HCT116 (cell line): ENCODE data around the gene SMIM20.

ENCODE experiments used
- EZH2 ChIP-seq: fragments of 200-600 bp; sonication (generic); IDR thresholded peaks from 2 replicates; pipeline ENCODE4 v1.6.1; 2017; ENCODE audit warnings: antibody characterized with exemption, mixed run types
- FOSL1 ChIP-seq: IDR thresholded peaks from 2 replicates; pipeline ENCODE4 v1.6.1; 2012; ENCODE audit warnings: low read depth
- POLR2A ChIP-seq: IDR thresholded peaks from 2 replicates; pipeline ENCODE4 v1.7.0; 2011; ENCODE audit warnings: borderline replicate concordance; ENCODE audit not compliant: insufficient read depth, insufficient read length; ENCODE audit errors: extremely low read depth
- SRF ChIP-seq: IDR thresholded peaks from 2 replicates; pipeline ENCODE4 v1.6.1; 2012; ENCODE audit warnings: low read depth
- YY1 ChIP-seq: IDR thresholded peaks from 2 replicates; pipeline ENCODE4 v1.6.1; 2011; ENCODE audit warnings: low read length, low read depth, moderate library complexity, mild to moderate bottlenecking; ENCODE audit not compliant: insufficient replicate concordance; ENCODE audit errors: extremely low read depth
- TF ChIP-seq, protein P1 (sequence below), 3 experiments: fragments of 200-600 bp in 1 of 3; sonication (generic) in 1 of 3; IDR thresholded peaks in 2 of 3; conservative IDR thresholded peaks in 1 of 3; 2 replicates each; pipeline ENCODE4 v1.5.1; 2012 to 2017; ENCODE audit warnings: low read depth in 2 of 3, low read length in 2 of 3, antibody characterized with exemption in 1 of 3, borderline replicate concordance in 1 of 3, control low read depth in 1 of 3, mild to moderate bottlenecking in 1 of 3, mixed read lengths in 1 of 3, mixed run types in 1 of 3, moderate library complexity in 1 of 3; ENCODE audit not compliant: insufficient read depth in 1 of 3
- TF ChIP-seq, protein P2 (sequence below): IDR thresholded peaks from 2 replicates; pipeline ENCODE4 v1.6.1; 2012

GRCh38 chr4:25965629-25966028, 51.6 kb downstream of the SMIM20 start:
- TF ChIP-seq, protein P1, sequence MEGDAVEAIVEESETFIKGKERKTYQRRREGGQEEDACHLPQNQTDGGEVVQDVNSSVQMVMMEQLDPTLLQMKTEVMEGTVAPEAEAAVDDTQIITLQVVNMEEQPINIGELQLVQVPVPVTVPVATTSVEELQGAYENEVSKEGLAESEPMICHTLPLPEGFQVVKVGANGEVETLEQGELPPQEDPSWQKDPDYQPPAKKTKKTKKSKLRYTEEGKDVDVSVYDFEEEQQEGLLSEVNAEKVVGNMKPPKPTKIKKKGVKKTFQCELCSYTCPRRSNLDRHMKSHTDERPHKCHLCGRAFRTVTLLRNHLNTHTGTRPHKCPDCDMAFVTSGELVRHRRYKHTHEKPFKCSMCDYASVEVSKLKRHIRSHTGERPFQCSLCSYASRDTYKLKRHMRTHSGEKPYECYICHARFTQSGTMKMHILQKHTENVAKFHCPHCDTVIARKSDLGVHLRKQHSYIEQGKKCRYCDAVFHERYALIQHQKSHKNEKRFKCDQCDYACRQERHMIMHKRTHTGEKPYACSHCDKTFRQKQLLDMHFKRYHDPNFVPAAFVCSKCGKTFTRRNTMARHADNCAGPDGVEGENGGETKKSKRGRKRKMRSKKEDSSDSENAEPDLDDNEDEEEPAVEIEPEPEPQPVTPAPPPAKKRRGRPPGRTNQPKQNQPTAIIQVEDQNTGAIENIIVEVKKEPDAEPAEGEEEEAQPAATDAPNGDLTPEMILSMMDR (IDR thresholded peaks at IDR 0.05 in 2 of 3, conservative IDR thresholded peaks at IDR 0.05 in 1 of 3; ENCODE audit: borderline replicate concordance in 1 of 3, insufficient read depth in 1 of 3, low read depth in 2 of 3, low read length in 2 of 3): no peak
- no peak for TF ChIP-seq YY1
- TF ChIP-seq SRF: no peak
- no peak for TF ChIP-seq FOSL1
- TF ChIP-seq EZH2: no peak
- TF ChIP-seq POLR2A: no peak
- TF ChIP-seq, protein P2, sequence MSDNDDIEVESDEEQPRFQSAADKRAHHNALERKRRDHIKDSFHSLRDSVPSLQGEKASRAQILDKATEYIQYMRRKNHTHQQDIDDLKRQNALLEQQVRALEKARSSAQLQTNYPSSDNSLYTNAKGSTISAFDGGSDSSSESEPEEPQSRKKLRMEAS: no peak
